ENCODE measurements around the gene MICAL3. TPM values are rescaled to one million over a fixed set of nuclear protein-coding genes. Genes with fewer than 3 reads are reported as not detected.

MICAL3 gene
- total and polyA plus RNA-seq, 9 of the 15 experiments (the other 6 are each of a cell fraction or from before 2014, with no cell fraction given), result 0.53 to 32.1 (median 12.3) TPM

DNA sequence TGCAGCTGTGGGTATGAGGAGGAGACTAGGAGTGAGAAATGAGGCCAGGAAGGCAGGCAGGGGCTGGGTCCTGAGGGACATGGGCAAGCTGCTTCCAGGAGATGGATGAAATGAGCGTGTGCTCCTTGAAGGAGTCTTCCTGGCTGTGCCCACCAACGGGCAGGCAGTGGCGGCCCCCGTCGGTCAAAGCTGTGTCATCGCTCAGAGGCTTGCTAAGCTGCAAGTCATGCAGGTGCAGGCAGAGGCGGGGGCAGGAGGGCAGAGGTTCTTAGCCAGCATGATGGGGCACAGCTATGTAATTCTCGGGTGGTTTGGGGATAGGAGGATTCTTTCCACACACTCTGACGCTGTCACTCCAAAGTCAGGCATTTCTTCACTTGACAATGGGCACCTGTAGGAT lies 40.9 kb upstream of the MICAL3 start:
- intact Hi-C loops (cut with micrococcal nuclease), result loop anchor here (10.0 kb wide), 1 partner anchor 290 kb away; the partner anchor contains the start of gene BID
- no peak overlapping the region for H3K27ac ChIP-seq (ENCODE audit: extremely low read depth, low read depth, low read length)
- no peak for FAIRE-seq
- TF ChIP-seq NFE2 (IDR thresholded peaks at IDR 0.05; ENCODE audit: low read depth), result peak; percentile 6; the same call in 1 of the 2 replicates
- 0 out of 2 replicates have a peak, but pooled peaks have one; percentile 4 for TF ChIP-seq ZNF316 (IDR thresholded peaks at IDR 0.05)
- no peak for TF ChIP-seq POLR2G (IDR thresholded peaks at IDR 0.05; ENCODE audit: low read depth, low read length)
- DNase-seq (ENCODE audit: extremely low read depth in 1 of 4, low spot score in 3 of 4), result no peak
- no peak overlapping the region for H3K9ac ChIP-seq (ENCODE audit: insufficient read depth in 1 of 2, low read depth in 2 of 2, low read length in 2 of 2)
- H4K20me1 ChIP-seq (replicated peaks; ENCODE audit: control insufficient read depth, insufficient read depth, low read length), result peaks cover 5% of the 10 kb centered on the region; the same call in 1 of the 2 replicates
- no peak overlapping the region for H3K4me3 ChIP-seq
- in situ Hi-C loops (cut with MboI), result loop anchor here (5.0 kb wide), 1 partner anchor 323 kb away; no protein-coding TSS in a partner anchor
- ChIA-PET CTCF (ENCODE audit: low intra/inter-chr PET ratio) (no interaction called here), POLR2A (interaction anchor here (1.0 to 1.6 kb wide), 3 partner anchors 9 to 13 kb away, joined by 3 to 4 read pairs (median 4); partner anchors contain the start of gene PEX26)
- no peak overlapping the region for H2AFZ ChIP-seq (ENCODE audit: low read depth, low read length)
- no peak overlapping the region for H3K4me2 ChIP-seq (ENCODE audit: insufficient read depth, low read length)
- no TSS peak for BruUV-seq (replicated peaks)
- no peaks in the 10 kb centered on the region for H3K9me1 ChIP-seq (ENCODE audit: control insufficient read depth, insufficient read depth, low read length)
- H3K4me1 ChIP-seq (replicated peaks in 1 of 2; ENCODE audit: control insufficient read depth in 2 of 2, insufficient read depth in 2 of 2, low read length in 2 of 2), result no peaks in the 10 kb centered on the region
- no peaks in the 10 kb centered on the region for H3K79me2 ChIP-seq (ENCODE audit: control insufficient read depth, insufficient read depth, low read length)
- no peaks in the 10 kb centered on the region for H3K36me3 ChIP-seq (ENCODE audit: control insufficient read depth, insufficient read depth, low read length)
- 0% methylated on average over 9 of the region's 9 CpGs for WGBS (ENCODE audit: insufficient coverage, low coverage, missing lambda C conversion rate)
- H3K27me3 ChIP-seq (ENCODE audit: control insufficient read depth in 2 of 2, insufficient read depth in 2 of 2, low read length in 2 of 2), result peaks cover 65 to 70% of the 10 kb centered on the region in 2 experiments
- H3K9me3 ChIP-seq (replicated peaks; ENCODE audit: control insufficient read depth, insufficient read depth, low read depth, low read length), result no peaks in the 10 kb centered on the region
- no peak for ATAC-seq

DNA sequence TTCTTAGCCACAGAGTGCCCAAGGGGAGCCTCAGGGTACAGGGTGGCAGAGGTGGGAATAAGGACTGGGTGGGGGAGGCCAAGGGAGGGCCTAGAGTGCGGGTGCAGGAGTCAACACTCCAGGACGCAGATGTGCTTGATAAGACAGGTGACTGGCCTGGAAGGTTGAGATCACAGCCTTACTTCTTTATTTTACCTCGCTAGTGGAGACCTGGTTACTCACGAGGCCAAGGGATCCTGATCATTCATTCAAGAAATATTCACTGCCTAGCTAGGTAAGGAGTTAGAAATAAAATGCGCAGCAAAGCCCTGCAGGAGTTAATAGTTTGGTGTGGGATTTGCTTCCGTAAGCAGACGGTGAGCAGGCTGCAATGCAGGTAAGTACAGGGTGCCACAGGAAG lies 40.3 kb upstream of the MICAL3 start:
- Histone ChIP-seq H3K4me2 (ENCODE audit: insufficient read depth, low read length) (no peak overlapping the region), H3K36me3 (ENCODE audit: control insufficient read depth, insufficient read depth, low read length) (no peaks in the 10 kb centered on the region), H3K4me3 (no peak overlapping the region), H3K27me3 (ENCODE audit: control insufficient read depth in 2 of 2, insufficient read depth in 2 of 2, low read length in 2 of 2) (peaks cover 64 to 65% of the 10 kb centered on the region in 2 experiments), H3K27ac (ENCODE audit: extremely low read depth, low read depth, low read length) (no peak overlapping the region), H3K9me1 (ENCODE audit: control insufficient read depth, insufficient read depth, low read length) (no peaks in the 10 kb centered on the region), H2AFZ (ENCODE audit: low read depth, low read length) (no peak overlapping the region), H3K9ac (ENCODE audit: insufficient read depth in 1 of 2, low read depth in 2 of 2, low read length in 2 of 2) (no peak overlapping the region), H3K9me3 (replicated peaks; ENCODE audit: control insufficient read depth, insufficient read depth, low read depth, low read length) (no peaks in the 10 kb centered on the region), H4K20me1 (replicated peaks; ENCODE audit: control insufficient read depth, insufficient read depth, low read length) (peaks cover 5% of the 10 kb centered on the region; the same call in 1 of the 2 replicates), H3K4me1 (replicated peaks in 1 of 2; ENCODE audit: control insufficient read depth in 2 of 2, insufficient read depth in 2 of 2, low read length in 2 of 2) (no peaks in the 10 kb centered on the region), H3K79me2 (ENCODE audit: control insufficient read depth, insufficient read depth, low read length) (no peaks in the 10 kb centered on the region)
- in situ Hi-C loops (cut with MboI) (loop anchor here (5.0 kb wide), 1 partner anchor 322 kb away; no protein-coding TSS in a partner anchor), intact Hi-C loops (cut with micrococcal nuclease) (loop anchor here (10.0 kb wide), 1 partner anchor 290 kb away; the partner anchor contains the start of gene BID)
- BruUV-seq (replicated peaks), result no TSS peak
- DNase-seq (ENCODE audit: extremely low read depth in 1 of 4, low spot score in 3 of 4) (no peak), ATAC-seq (no peak), FAIRE-seq (no peak)
- TF ChIP-seq, protein P1, sequence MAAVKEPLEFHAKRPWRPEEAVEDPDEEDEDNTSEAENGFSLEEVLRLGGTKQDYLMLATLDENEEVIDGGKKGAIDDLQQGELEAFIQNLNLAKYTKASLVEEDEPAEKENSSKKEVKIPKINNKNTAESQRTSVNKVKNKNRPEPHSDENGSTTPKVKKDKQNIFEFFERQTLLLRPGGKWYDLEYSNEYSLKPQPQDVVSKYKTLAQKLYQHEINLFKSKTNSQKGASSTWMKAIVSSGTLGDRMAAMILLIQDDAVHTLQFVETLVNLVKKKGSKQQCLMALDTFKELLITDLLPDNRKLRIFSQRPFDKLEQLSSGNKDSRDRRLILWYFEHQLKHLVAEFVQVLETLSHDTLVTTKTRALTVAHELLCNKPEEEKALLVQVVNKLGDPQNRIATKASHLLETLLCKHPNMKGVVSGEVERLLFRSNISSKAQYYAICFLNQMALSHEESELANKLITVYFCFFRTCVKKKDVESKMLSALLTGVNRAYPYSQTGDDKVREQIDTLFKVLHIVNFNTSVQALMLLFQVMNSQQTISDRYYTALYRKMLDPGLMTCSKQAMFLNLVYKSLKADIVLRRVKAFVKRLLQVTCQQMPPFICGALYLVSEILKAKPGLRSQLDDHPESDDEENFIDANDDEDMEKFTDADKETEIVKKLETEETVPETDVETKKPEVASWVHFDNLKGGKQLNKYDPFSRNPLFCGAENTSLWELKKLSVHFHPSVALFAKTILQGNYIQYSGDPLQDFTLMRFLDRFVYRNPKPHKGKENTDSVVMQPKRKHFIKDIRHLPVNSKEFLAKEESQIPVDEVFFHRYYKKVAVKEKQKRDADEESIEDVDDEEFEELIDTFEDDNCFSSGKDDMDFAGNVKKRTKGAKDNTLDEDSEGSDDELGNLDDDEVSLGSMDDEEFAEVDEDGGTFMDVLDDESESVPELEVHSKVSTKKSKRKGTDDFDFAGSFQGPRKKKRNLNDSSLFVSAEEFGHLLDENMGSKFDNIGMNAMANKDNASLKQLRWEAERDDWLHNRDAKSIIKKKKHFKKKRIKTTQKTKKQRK (IDR thresholded peaks at IDR 0.05; ENCODE audit: borderline replicate concordance, low read depth, low read length), result no peak
- 6% methylated on average over 7 of the region's 7 CpGs for WGBS (ENCODE audit: insufficient coverage, low coverage, missing lambda C conversion rate)
- ChIA-PET POLR2A (interaction anchor here (1.1 to 1.6 kb wide), 2 partner anchors 10 to 13 kb away, joined by 3 to 4 read pairs; partner anchors contain the start of gene PEX26), CTCF (ENCODE audit: low intra/inter-chr PET ratio) (no interaction called here)

Measured in K562 (cell line).